NCI-H446 treated with DMSO at 0.1 percent for 48 hours (cell line): ENCODE data around the gene SPTLC3.

Source experiments
- DNase-seq: peaks from one replicate; lab custom pipeline; 2025; lab: John Stamatoyannopoulos, UW

The SPTLC3 gene

DNA sequence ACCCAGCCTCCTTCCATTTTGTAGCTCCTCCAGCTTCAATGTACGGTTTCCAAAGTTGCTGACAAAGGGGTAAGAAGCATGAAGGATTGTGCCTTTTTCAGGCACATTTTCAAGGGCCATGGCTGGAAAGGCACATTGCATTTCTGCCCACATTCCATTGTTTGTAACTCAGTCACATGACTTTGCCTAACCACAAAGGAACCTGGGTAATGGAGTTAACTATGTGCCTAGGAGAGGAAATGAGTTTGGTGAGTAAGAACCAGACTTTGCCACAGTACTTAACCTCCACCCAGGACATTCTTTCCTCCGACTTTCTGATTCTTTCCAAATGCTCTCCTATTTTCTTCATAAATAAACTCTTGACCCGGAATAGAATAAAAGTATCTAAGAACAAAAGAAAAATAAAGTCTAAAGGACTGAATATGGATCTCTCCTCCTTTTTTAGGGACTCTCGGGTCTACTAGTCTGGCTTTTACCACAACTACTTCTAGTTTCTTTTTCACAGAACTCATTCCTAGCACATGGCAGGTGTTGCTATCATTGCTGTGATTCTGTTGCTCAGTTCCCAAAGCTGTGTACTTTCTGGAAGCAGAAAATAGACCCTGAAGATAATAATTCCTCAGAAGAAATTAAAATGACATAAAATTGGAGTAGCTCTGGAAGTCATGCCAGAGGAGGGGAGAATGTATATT is 130.8 kb downstream of the SPTLC3 start:
- no peak for DNase-seq

DNA sequence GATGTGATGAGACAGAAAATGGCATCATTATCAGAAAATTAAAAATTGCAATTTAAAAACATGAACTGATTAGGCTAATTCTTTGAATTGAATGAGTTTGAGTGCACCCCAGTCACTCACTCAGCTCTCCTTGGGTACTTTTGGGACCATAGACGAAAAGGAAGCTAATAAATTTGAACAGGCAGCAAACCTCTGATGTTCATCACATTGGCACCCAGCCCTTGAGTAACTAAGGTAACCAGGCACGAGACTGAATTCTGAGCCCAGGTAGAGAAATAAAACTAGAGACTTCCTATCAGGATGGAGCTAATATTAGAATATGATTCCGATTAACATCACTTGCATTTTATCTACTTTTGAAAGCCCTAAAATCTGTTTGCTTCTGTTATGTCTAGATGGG is 131.4 kb downstream of the SPTLC3 start:
- no peak for DNase-seq

GRCh38 chr20:13140775-13141174 is 132.0 kb downstream of the SPTLC3 start:
- no peak for DNase-seq

- no peak for DNase-seq
Measured at GRCh38 chr20:13141546-13141945, 132.8 kb downstream of the SPTLC3 start.

- DNase-seq, result no peak
Measured at GRCh38 chr20:13142143-13142542, 133.4 kb downstream of the SPTLC3 start.

GRCh38 chr20:13147071-13147963 is 138.5 kb downstream of the SPTLC3 start:
- no peak for DNase-seq

- DNase-seq, result no peak
Measured at GRCh38 chr20:13147971-13148370, 139.2 kb downstream of the SPTLC3 start.

- no peak for DNase-seq
Measured at GRCh38 chr20:13148402-13148801, 139.6 kb downstream of the SPTLC3 start.

DNA sequence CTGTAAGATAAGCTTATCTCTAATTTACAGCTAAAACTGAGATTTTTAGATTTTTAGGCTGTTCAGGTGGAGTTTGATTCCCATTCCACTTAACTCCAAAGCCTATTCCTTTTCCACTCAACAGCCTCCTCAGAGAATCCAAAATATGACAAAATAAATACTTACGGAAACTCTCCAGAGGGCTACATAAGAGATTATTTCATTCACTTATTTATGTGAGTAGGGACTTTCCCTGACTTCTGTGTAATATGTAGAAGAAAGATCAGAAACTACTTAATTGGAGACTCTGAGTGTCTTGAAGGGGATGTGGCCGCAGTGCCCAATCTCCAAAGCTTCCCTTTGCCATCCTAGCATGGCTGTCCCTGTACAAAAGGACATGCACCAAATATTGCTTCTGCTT is 140.2 kb downstream of the SPTLC3 start:
- no peak for DNase-seq

- no peak for DNase-seq
Measured at GRCh38 chr20:13149371-13150105, 140.8 kb downstream of the SPTLC3 start.

- no peak for DNase-seq
Measured at GRCh38 chr20:13158369-13158768, 149.6 kb downstream of the SPTLC3 start.

GRCh38 chr20:13159889-13160288 is 151.1 kb downstream of the SPTLC3 start:
- no peak for DNase-seq

GRCh38 chr20:13165203-13165602 is 156.4 kb downstream of the SPTLC3 start:
- DNase-seq, result no peak

GRCh38 chr20:13166011-13166410 is 157.2 kb downstream of the SPTLC3 start:
- DNase-seq, result no peak

GRCh38 chr20:13166437-13166836 is 157.7 kb downstream of the SPTLC3 start:
- no peak for DNase-seq

DNA sequence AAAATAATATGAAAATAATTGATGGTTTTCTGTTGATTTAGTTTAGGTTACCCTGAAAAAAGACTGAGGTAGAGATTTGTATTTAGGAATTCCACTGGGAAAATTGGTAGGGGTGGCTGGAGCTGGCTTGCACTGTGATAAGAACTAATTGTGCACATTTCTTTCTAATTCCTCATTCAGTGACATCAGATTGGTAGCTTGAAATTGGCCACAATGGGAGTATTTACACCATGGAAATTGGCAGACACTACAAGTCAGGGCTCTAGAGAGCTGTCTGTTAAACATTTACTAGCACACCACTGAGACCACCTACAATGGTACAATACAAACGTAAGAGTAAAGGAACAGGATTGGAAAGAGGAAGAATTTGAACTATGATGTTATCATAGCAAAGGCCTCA is 160.3 kb downstream of the SPTLC3 start:
- no peak for DNase-seq

DNA sequence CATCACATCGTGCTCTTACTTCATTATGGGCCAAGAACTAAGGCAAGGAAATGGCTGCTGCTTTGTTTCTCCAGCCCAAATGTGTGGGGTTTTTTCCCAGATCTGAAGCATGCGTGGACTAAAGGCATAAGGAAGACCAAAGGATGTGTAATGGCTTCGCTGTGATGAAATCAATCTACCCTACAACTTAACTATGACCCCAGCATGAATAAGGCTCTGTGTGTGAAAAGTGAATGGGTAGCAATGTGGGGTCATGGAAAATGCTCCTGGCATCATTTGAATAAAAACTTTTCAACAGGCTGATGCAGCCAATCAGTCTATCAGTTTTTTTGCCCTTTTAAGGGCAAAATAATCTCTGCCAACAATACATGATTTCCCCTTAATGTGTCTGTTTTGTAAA is 162.0 kb downstream of the SPTLC3 start:
- no peak for DNase-seq

- DNase-seq, result no peak
Measured at GRCh38 chr20:13173201-13173600, 164.4 kb downstream of the SPTLC3 start.

DNA sequence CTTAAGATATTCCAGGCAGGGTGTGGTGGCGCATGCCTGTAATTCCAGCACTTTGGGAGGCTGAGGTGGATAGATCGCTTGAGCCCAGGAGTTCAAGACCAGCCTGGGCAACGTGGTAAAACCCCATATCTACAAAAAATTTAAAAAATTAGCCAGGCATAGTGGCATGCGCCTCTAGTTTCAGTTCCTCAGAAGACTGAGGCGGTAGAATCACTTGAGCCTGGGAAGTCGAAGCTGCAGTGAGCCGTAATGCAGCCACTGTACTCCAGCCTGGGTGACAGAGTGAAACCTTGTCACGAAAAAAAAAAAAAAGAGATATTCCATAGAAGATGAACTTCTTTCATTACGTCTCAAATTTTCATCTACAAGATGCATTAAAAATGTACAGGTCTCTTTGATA is 165.6 kb downstream of the SPTLC3 start:
- DNase-seq, result no peak

GRCh38 chr20:13180986-13181889 is 172.5 kb downstream of the SPTLC3 start:
- DNase-seq, result no peak

- no peak for DNase-seq
Measured at GRCh38 chr20:13183005-13183404, 174.2 kb downstream of the SPTLC3 start.
